Medulla oblongata (tissue), 1 donor: Measurements from ENCODE around the gene RAPH1.

Experiments used
- DNase-seq: peaks from one replicate; pipeline ENCODE4 v3.0.0-alpha.2; 2015; ENCODE audit errors: extremely low spot score

RAPH1 gene

DNA sequence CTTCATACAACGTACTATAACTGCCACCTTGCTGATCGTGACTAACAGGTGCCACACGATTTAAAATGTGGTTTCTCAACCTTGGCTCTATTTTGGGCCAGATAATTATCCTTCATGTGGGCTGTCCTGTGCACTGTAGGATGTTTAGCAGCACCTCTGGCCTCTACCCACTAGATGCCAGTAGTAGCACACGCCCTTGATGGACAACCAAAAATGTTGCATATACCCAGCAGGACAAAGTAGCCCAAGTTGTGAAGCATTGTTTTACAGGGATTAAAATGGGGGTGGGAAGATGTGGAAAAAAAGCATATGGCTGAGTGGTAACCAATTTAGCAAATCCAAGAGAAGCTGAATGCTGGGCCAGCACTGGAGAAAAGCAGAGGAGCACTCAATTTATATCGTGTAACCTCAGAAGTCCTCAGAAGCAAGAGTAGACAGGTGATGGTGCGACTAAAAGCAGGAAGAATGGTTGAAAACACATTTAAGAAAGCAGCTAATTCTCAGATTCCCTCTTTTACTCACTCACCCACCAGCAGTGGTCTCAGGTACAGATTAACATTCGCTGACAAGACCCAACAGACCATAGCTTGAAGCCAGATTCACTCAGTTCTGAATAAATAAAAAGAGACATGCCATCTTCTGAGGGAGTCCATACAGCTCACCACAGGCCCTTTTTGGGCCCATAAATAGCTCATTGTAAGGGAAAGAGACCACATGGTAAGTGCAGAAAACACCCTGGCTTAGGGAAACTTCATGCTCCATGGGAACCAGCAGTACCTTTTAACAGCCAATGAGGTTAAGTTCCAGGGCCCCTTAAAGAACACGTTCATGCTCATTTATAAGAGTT, 50.6 kb downstream of the RAPH1 start:
- DNase-seq, result peak; percentile 71

GRCh38 chr2:203480623-203481022, 54.5 kb downstream of the RAPH1 start:
- DNase-seq, result no peak

- DNase-seq, result no peak
Measured at GRCh38 chr2:203476881-203477280, 58.2 kb downstream of the RAPH1 start.

DNA sequence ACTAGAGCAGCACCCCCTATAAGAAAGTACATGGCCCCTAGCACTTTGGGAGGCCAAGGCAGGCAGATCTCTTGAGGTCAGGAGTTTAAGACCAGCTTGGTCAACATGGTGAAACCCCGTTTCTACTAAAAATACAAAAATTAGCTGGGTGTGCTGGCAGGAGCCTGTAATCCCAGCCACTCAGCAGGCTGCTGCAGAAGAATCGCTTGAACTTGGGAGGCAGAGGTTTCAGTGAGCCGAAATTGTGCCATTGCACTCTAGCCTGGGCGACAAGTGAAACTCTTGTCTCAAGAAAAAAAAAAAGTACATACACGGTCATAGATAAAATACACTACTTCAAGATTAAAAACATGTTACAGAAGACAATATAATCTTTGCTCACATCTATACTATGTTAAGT, 63.8 kb downstream of the RAPH1 start:
- no peak for DNase-seq

DNA sequence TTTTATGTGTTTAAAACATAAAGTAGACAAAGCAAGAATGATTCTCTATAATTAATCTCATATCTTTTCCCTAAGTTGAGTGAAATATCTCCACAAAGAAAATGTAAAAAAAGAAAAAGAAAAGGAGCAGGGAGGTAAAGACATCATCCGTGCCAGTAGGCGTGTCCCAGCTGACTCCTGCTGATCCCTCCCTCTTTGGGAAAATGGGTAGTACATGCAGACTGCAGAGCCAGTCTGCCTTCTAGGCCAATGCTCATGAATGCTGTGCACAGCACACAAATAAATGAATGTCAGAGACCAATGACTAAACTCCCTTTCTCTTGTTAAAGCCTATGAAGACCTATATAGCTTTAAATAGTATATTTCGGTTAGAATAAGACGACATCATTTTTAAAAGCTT, 64.7 kb downstream of the RAPH1 start:
- DNase-seq, result no peak

DNA sequence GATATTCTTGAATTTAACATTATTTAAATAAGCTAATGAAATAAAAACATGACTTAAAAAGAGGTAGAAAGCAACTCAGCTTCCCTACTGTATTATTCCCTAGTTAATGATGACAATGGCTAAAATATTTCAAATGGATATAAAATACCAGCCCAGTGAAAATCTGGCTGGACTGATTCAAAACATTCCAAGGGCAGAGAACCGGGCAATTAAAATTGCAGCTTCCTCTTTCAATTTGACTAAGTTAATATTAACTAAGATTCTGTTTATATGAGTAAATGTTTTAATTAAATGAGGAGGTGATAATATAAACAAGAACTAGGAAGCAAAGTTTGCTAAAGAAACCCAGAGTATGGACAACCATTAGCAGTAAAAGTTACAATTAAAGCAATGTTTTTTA, 65.6 kb downstream of the RAPH1 start:
- no peak for DNase-seq

- no peak for DNase-seq
Measured at GRCh38 chr2:203463266-203463678, 71.8 kb downstream of the RAPH1 start.

GRCh38 chr2:203462308-203462707, 72.8 kb downstream of the RAPH1 start:
- DNase-seq, result no peak

DNA sequence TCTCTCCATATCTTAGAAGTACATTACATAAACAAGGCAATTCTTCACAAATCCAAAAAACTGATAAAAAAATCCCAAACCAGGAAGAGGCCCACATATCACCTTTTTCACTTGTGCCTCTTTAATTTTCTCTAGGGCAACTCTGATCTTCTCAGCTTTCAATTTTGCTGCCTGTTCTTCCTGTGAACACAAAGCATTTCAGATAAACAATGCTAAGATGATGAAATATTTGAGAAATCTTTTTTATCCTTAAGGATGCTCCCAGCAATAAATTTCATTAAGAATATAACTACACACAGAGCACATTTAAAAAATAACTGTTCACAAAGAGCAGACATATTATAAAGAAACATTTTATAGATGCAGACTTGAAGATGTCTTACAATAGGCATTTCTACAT, 73.4 kb downstream of the RAPH1 start:
- no peak for DNase-seq

GRCh38 chr2:203455209-203455608, 79.9 kb downstream of the RAPH1 start:
- DNase-seq, result no peak

- DNase-seq, result peak; percentile 71
Measured at GRCh38 chr2:203453858-203454451, 81.1 kb downstream of the RAPH1 start.

GRCh38 chr2:203451689-203452088, 83.4 kb downstream of the RAPH1 start:
- DNase-seq, result no peak

DNA sequence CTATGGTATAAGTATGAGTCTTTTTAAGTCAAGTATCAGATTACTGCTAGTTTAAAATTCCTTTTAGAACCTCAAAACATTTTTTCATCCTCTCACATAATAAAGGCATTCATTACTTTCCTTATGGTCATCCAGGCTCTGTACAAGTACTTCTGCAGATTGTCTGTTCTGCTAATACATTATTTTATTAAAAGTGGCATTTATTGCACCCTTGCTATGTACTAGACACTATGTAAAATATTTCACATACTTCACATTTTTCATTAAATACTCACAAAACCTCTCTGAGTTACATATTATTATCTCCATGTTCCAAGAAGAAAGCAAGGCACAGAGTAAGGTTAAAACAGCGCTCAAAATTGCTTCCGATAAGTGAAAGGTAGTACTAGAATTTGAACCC, 84.1 kb downstream of the RAPH1 start:
- no peak for DNase-seq

DNA sequence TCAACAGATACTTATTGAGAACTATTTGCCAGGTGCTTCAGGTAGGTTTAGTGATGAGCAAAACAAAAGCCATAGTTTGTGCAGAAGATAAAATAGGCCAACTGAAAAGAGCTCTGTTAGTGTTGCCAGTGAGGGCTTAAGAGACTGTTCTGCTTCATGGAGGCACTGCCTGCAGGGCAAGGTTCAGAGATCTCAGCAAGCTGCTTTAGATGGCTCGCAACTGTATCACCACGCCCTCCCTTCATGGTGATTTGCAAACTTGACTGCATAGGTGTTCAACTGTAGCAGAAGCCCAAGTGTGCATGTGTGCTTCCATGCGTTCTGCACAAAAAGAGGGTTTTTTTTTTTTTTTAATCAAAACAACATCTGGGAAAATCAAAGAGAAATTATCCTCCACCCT, 84.5 kb downstream of the RAPH1 start:
- DNase-seq, result no peak

GRCh38 chr2:203446780-203447179, 88.3 kb downstream of the RAPH1 start:
- DNase-seq, result no peak

DNA sequence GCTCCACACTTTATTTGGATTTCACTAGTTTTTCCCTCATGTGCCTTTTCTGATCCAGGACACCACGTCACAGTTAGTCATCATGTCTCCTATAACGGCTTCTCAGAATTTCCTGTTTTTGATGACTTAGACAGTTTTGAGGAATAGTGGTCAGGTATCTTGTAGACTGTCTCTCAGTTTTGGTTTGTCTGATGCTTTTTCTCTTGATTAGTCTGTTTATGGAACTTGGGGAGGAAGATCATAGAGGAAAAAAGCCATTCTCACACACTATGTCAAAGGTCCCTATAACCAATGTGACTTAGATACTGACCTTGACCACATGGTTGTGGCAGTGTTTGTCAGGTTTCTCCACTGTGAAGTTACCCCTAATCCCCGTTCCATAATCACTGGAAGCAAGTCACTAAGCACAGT, 89.0 kb downstream of the RAPH1 start:
- no peak for DNase-seq

DNA sequence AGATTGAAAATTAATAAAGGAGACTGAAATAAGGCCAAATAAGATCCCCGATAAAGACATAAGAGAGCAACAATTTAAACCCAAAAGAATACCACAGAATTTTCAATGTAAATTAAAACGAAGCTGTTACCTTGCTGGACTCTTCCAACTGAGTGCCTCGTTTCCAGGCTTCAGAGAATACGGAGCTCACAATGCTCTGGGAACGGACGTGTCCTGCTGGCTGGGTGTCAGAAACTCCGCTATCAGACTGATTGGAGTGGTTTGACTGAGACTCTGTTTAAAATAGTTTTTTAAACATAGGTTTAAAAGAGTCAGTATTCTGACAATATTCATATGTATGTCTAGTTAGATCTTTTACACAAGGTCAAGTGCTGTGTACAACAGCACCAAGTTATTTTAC, 90.4 kb downstream of the RAPH1 start:
- no peak for DNase-seq

GRCh38 chr2:203442463-203442862, 92.6 kb downstream of the RAPH1 start:
- DNase-seq, result no peak

DNA sequence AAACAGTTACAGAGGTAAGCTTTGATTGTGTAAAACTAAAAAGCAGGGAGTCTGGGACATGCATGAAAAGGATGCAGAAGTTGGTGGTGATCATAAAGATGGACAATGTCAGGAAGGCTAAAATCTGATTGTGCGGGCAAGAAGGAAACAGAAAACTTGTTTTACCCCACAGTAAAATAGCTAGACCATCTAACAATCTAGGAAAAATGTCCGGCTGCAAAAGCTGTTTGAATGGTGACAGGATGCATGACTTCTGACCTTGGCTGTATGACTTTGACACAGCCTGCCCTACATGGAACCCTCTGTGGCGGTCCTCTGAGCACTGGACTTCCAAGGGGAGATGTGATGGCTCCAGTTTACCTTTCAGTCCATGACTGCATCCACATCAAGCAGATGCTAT, 93.6 kb downstream of the RAPH1 start:
- no peak for DNase-seq

- no peak for DNase-seq
Measured at GRCh38 chr2:203440671-203441070, 94.4 kb downstream of the RAPH1 start.

DNA sequence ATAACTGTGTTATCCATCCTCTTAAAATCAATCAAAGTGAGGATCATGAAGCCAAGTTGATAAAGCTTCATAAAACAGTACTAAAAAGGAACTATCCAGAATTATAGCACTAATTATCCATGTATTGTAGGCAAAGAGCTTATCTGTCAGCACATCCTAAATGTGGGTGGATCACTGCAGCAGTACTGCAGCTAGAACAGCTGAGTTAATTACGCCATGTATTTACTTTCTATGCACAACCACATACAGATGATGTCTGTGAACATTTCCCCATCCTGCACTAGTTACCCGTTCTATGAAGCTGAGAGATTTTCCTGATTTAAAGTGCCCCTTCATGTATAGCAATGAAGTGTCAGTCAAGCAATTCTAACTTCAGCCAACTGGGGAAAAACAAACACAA, 96.6 kb downstream of the RAPH1 start:
- no peak for DNase-seq

- no peak for DNase-seq
Measured at GRCh38 chr2:203437511-203437910, 97.6 kb downstream of the RAPH1 start.

- DNase-seq, result no peak
Measured at GRCh38 chr2:203436496-203436895, 98.6 kb downstream of the RAPH1 start.

DNA sequence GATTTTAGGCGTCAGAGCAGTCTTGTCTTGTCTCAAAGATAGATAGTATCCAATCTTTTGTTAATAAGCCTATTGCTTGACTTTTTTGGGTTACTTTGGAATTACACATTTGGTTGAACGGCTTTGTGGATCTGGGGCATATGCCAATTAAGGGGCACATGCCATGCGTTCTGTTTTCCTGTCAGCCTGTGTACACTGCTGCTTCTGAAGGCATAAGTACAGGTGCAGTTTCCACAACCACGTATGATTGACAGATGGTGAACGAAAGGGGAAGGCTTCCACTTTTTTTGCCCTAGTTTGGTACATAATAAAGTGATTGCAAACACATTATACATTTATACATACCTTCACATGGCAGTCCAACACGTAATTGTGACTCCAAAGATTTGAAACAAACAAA, 102.3 kb downstream of the RAPH1 start:
- no peak for DNase-seq
